ENCODE results near the gene E2F6.

E2F6 gene

GRCh38 chr2:11502740-11503292 lies 36.9 kb upstream of the E2F6 start:
- no peak overlapping the region for H3K27ac ChIP-seq (ENCODE audit: low read length)
- no peaks in the 10 kb centered on the region for H4K20me1 ChIP-seq (ENCODE audit: insufficient read depth, low read length)

GRCh38 chr2:11500702-11501303 lies 34.8 kb upstream of the E2F6 start:
- Histone ChIP-seq H3K27me3 (ENCODE audit: insufficient read depth, low read length, poor library complexity) (no peaks in the 10 kb centered on the region), H3K36me3 (ENCODE audit: insufficient read depth, low read length) (no peaks in the 10 kb centered on the region), H3K4me1 (ENCODE audit: insufficient read depth, low read length) (no peaks in the 10 kb centered on the region), H3K4me2 (ENCODE audit: insufficient read depth, low read length) (no peak overlapping the region), H2AFZ (ENCODE audit: low read depth, low read length) (no peak overlapping the region), H3K9ac (ENCODE audit: low read depth, low read length) (no peak overlapping the region), H3K27ac (ENCODE audit: low read length) (no peak overlapping the region), H3K4me3 (ENCODE audit: low read depth in 1 of 2, low read length in 2 of 2) (no peak overlapping the region), H3K79me2 (ENCODE audit: insufficient read depth, low read length) (no peaks in the 10 kb centered on the region), H4K20me1 (ENCODE audit: insufficient read depth, low read length) (no peaks in the 10 kb centered on the region), H3K9me3 (ENCODE audit: insufficient read depth, low read length, severe bottlenecking) (no peaks in the 10 kb centered on the region)
- TF ChIP-seq CTCF (IDR thresholded peaks at IDR 0.05; ENCODE audit: borderline replicate concordance, extremely low read depth, low read length, poor library complexity, severe bottlenecking) (no peak), EZH2 (IDR thresholded peaks at IDR 0.05; ENCODE audit: borderline replicate concordance, low read depth, low read length, severe bottlenecking) (no peak)
- ATAC-seq (ENCODE audit: insufficient read depth, low read depth): peak; percentile 55
- DNase-seq: no peak

More at GRCh38 chr2:11502740-11503292, 36.9 kb upstream of the E2F6 start:
- Histone ChIP-seq H3K4me2 (ENCODE audit: insufficient read depth, low read length) (no peak overlapping the region), H3K4me1 (ENCODE audit: insufficient read depth, low read length) (no peaks in the 10 kb centered on the region), H2AFZ (ENCODE audit: low read depth, low read length) (no peak overlapping the region), H3K4me3 (ENCODE audit: low read depth in 1 of 2, low read length in 2 of 2) (no peak overlapping the region), H3K79me2 (ENCODE audit: insufficient read depth, low read length) (no peaks in the 10 kb centered on the region), H3K27me3 (ENCODE audit: insufficient read depth, low read length, poor library complexity) (no peaks in the 10 kb centered on the region), H3K36me3 (ENCODE audit: insufficient read depth, low read length) (no peaks in the 10 kb centered on the region), H3K9me3 (ENCODE audit: insufficient read depth, low read length, severe bottlenecking) (no peaks in the 10 kb centered on the region), H3K9ac (ENCODE audit: low read depth, low read length) (no peak overlapping the region)
- no peak for DNase-seq
- ATAC-seq (ENCODE audit: insufficient read depth, low read depth): no peak
- TF ChIP-seq CTCF (IDR thresholded peaks at IDR 0.05; ENCODE audit: borderline replicate concordance, extremely low read depth, low read length, poor library complexity, severe bottlenecking) (no peak), EZH2 (IDR thresholded peaks at IDR 0.05; ENCODE audit: borderline replicate concordance, low read depth, low read length, severe bottlenecking) (no peak)

GRCh38 chr2:11499081-11499743 lies 33.3 kb upstream of the E2F6 start:
- no peaks in the 10 kb centered on the region for H3K79me2 ChIP-seq (ENCODE audit: insufficient read depth, low read length)
- ATAC-seq (ENCODE audit: insufficient read depth, low read depth): no peak

More at GRCh38 chr2:11499081-11499743, 33.3 kb upstream of the E2F6 start:
- Histone ChIP-seq H3K27ac (ENCODE audit: low read length) (no peak overlapping the region), H4K20me1 (ENCODE audit: insufficient read depth, low read length) (no peaks in the 10 kb centered on the region), H3K27me3 (ENCODE audit: insufficient read depth, low read length, poor library complexity) (no peaks in the 10 kb centered on the region), H3K4me3 (ENCODE audit: low read depth in 1 of 2, low read length in 2 of 2) (no peak overlapping the region), H3K9me3 (ENCODE audit: insufficient read depth, low read length, severe bottlenecking) (no peaks in the 10 kb centered on the region), H3K4me1 (ENCODE audit: insufficient read depth, low read length) (no peaks in the 10 kb centered on the region), H3K36me3 (ENCODE audit: insufficient read depth, low read length) (no peaks in the 10 kb centered on the region), H3K9ac (ENCODE audit: low read depth, low read length) (no peak overlapping the region), H2AFZ (ENCODE audit: low read depth, low read length) (no peak overlapping the region), H3K4me2 (ENCODE audit: insufficient read depth, low read length) (no peak overlapping the region)
- TF ChIP-seq EZH2 (IDR thresholded peaks at IDR 0.05; ENCODE audit: borderline replicate concordance, low read depth, low read length, severe bottlenecking) (no peak), CTCF (IDR thresholded peaks at IDR 0.05; ENCODE audit: borderline replicate concordance, extremely low read depth, low read length, poor library complexity, severe bottlenecking) (no peak)
- DNase-seq: no peak

Measured in DND-41 (cell line).